ENCODE measurements around the gene ITIH5.

Gene ITIH5

DNA sequence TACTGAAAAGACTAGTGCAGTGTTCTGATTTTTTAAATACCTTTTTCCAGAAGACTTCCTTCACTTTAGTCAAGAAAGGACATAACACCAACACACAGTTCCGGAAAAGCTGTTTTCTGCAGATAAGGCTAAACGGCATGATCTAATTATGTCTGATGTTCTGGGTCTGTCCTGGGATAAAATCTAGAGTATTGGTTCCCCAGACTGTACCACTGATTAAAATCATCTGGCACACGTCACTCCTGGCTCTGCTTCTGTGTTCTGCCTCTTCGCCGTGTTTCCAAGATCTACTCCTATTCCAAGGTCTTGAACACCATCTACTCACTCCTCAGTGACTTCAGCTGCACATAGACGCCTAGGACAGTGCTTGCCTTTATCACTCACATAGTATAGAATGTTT lies 155.2 kb downstream of the ITIH5 start:
- no peak for DNase-seq

All from hematopoietic multipotent progenitor cell treated with erythropoietin and hydrocortisone succinate and interleukin-3 and kit ligand, for 6 days (in vitro differentiated cells).